Psoas muscle (tissue), 8 donors: Measurements from ENCODE around the gene SEMA3C. TPM values are rescaled to one million over a fixed set of nuclear protein-coding genes. Genes with fewer than 3 reads are reported as not detected.
A peak's percentile ranks its signal among the peaks of the same experiment; 100 is the strongest.

ENCODE experiments used
- ATAC-seq, 4 donors: fragments of 200-7000 bp; cut with Tn5 transposase; one replicate each; pipeline ENCODE4 v1.9.1; 2020; ENCODE audit warnings: moderate library complexity in 3 of 4, mild to moderate bottlenecking in 2 of 4
- DNase-seq, 2 donors: peaks; one replicate each; pipeline ENCODE4 v3.0.0-alpha.2; 2020
- H3K27ac ChIP-seq: fragments of 200-600 bp; one replicate; pipeline ENCODE4 v1.8.0; 2022
- H3K27me3 ChIP-seq, 3 donors: fragments of 200-600 bp in 1 of 3; one replicate each; pipeline versions ENCODE4 v1.6.1 to v1.8.0; 2013 to 2022; ENCODE audit warnings: low read length in 2 of 3, mild to moderate bottlenecking in 2 of 3, moderate library complexity in 1 of 3; ENCODE audit not compliant: insufficient read depth in 3 of 3
- H3K36me3 ChIP-seq, 2 donors: fragments of 200-600 bp in 1 of 2; one replicate each; pipeline versions ENCODE4 v1.6.1 to v1.8.0; 2013 to 2022; ENCODE audit warnings: low read depth in 1 of 2, mild to moderate bottlenecking in 1 of 2, moderate library complexity in 1 of 2; ENCODE audit not compliant: insufficient read depth in 1 of 2
- H3K4me1 ChIP-seq: fragments of 200-600 bp; one replicate; pipeline ENCODE4 v1.8.0; 2022
- H3K4me3 ChIP-seq: fragments of 200-600 bp; one replicate; pipeline ENCODE4 v1.8.0; 2022; ENCODE audit warnings: mild to moderate bottlenecking
- H3K9me3 ChIP-seq: fragments of 200-600 bp; one replicate; pipeline ENCODE4 v1.8.0; 2022
- WGBS, 3 donors: extraction: QIAGEN DNeasy Blood & Tissue Kit; methylation state at CpG; one replicate each; pipeline versions ENCODE4 v1.1.6 to v1.1.7; 2013; 5-methylcytosine and 5-hydroxymethylcytosine counted together
- intact Hi-C, 2 donors: fragments of 100-400 bp; cut with DNase I; formaldehyde crosslinking; loops; one replicate each; pipeline versions ENCODE4 v1.11.0 to v1.14.2; 2022
- polyA plus RNA-seq, 3 donors: library from polyadenylated mRNA; stranded (reverse); fragments of 200-250 nt; gene quantifications; one replicate each; pipeline ENCODE4 v1.2.3, GENCODE V29; 2013
- total RNA-seq, 4 donors: library from RNA; stranded (reverse); fragmentation: NEBNext Ultra II Directional in 2 of 4; extraction: Animal tissue kit (Norgen Biotek cat#: 25700) in 2 of 4; gene quantifications; one replicate each; pipeline versions ENCODE4 v1.2.1 to v1.2.4, GENCODE V29; 2021 to 2023
- TF ChIP-seq, protein P1 (sequence below): fragments of 200-600 bp; IDR thresholded peaks from one replicate; pipeline ENCODE4 v1.8.0; 2022; ENCODE audit warnings: antibody characterized with exemption
- donor health status: healthy with polysubstance abuse.
- donor health status: DM: no; HTN: no; CAD: no; lungs with moderate emphysema.
- donor health status: Bipolar disorder and iron deficiency.
- donor health status: healthy.
- donor health status: DM: yes; HTN: yes; CAD: no.
- donor health status: DM: no; HTN: no; CAD: no.
- donor health status: DM: no; HTN: no; CAD: no.
- donor health status: DM: yes; HTN: yes; CAD: no.

The SEMA3C gene
- total and polyA plus RNA-seq, 7 donors = 6.6 to 63.1 (median 18.3) TPM

DNA sequence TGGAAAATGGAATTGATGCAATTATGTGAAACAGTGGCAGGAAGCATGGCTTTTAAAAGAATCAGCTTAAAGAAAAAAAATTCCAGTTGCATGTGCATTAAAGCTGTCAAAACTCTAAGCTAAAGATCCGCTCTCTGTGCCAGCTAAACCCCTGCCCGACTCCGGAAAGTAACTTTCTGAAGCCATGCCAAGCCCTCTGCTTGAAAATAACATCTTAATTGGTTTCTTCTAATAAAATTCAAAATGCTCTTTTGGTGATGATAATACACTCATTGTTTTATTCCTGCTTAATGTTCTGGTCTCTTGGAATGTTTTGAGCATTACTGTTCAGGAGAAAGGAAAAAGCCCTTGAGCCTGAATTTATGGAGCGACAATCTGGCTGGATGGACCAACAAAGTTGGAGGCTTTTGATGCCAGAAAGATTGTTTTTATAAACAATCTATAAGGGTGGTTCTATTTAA, 11.7 kb downstream of the SEMA3C start:
- TF ChIP-seq, protein P1, sequence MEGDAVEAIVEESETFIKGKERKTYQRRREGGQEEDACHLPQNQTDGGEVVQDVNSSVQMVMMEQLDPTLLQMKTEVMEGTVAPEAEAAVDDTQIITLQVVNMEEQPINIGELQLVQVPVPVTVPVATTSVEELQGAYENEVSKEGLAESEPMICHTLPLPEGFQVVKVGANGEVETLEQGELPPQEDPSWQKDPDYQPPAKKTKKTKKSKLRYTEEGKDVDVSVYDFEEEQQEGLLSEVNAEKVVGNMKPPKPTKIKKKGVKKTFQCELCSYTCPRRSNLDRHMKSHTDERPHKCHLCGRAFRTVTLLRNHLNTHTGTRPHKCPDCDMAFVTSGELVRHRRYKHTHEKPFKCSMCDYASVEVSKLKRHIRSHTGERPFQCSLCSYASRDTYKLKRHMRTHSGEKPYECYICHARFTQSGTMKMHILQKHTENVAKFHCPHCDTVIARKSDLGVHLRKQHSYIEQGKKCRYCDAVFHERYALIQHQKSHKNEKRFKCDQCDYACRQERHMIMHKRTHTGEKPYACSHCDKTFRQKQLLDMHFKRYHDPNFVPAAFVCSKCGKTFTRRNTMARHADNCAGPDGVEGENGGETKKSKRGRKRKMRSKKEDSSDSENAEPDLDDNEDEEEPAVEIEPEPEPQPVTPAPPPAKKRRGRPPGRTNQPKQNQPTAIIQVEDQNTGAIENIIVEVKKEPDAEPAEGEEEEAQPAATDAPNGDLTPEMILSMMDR = no peak
- ATAC-seq = no peak
- Histone ChIP-seq H3K4me3 (no peak overlapping the region), H3K27ac (peak overlapping the region; percentile 81), H3K36me3 (no peaks in the 10 kb centered on the region), H3K9me3 (no peaks in the 10 kb centered on the region), H3K27me3 (no peaks in the 10 kb centered on the region), H3K4me1 (peaks cover 37% of the 10 kb centered on the region)
- intact Hi-C loops = no loop called here
- DNase-seq = no peak
- 56 to 61% (median 58%) methylated on average over 4 of the region's 4 CpGs for WGBS, 3 donors

DNA sequence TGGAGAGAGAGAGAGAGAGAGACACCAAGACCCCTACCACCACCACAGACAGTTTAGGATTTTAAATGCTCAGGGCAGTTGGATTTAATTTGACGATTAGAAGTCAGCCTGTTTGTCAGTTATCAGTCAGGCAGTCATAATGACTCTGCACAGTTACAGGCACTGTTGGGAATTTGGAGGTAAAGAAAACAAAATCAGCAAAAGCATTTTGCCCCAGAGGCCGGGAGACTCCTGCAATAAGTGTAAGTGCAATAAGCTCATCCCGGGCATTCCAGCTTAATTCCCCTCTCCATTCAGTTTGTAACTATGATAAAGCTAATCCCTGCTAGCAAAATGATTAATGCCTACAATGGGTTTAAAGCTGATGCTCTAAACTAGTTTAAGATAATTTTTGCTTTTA, 13.5 kb downstream of the SEMA3C start:
- TF ChIP-seq, protein P1 = no peak
- no peak for ATAC-seq
- H3K36me3 ChIP-seq = no peaks in the 10 kb centered on the region
- H3K4me1 ChIP-seq = peaks cover 44% of the 10 kb centered on the region
- no peak overlapping the region for H3K4me3 ChIP-seq
- H3K27ac ChIP-seq = no peak overlapping the region
- H3K27me3 ChIP-seq = no peaks in the 10 kb centered on the region
- H3K9me3 ChIP-seq = no peaks in the 10 kb centered on the region
- WGBS, 3 donors = 55 to 72% (median 68%) methylated on average over 3 of the region's 3 CpGs
- DNase-seq = no peak
- intact Hi-C loops = no loop called here

DNA sequence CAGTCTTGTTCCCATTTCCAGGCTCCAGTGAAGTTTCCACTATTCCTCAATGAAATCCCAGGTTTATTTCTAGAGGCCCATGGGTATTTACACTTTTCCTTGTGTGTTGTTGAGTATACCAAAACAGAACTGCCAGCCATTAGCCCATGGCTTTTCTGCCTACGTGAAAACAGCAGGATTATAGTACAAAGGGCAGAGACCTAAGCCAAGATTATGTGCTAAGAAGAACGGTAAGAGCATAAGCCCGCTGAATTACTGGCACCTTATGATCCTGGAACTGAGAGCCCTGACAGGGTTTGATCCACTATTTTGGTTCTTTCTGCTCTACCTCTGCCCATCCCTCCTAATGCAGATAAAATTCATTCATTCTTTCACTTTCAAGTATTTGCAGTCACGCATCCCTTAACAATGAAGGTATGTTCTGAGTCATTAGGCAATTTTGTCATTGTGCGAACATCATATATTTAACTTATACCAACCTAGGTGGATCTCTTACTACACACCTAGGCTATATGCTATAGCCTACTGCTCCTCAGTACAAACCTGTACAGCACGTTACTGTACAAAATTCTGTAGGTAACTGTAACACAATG, 16.0 kb downstream of the SEMA3C start:
- Histone ChIP-seq H3K27me3 (no peaks in the 10 kb centered on the region), H3K36me3 (no peaks in the 10 kb centered on the region), H3K9me3 (no peaks in the 10 kb centered on the region), H3K27ac (no peak overlapping the region), H3K4me3 (no peak overlapping the region), H3K4me1 (peaks cover 30% of the 10 kb centered on the region)
- TF ChIP-seq, protein P1 = no peak
- WGBS, 3 donors = 65 to 83% (median 72%) methylated on average over 6 of the region's 6 CpGs
- ATAC-seq (no peak), DNase-seq (no peak)
- intact Hi-C loops = no loop called here

DNA sequence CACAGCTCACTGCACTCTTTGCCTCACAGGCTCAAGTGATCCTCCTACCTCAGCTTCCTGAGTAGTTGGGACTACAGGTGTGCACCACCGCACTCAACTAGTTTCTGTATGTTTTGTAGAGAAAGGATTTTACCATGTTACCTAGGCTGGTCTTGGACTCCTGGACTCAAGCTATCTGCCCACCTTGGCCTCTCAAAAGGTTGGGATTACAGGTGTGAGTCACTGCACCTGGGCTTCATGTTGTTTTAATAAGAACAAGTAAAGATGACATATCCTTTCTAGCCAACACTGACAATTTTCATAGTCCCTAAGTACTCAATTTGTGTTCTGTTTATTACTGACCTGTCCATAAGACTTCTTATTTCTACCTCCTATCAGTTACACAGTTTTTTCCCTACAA, 16.8 kb downstream of the SEMA3C start:
- TF ChIP-seq, protein P1 = no peak
- intact Hi-C loops = no loop called here
- Histone ChIP-seq H3K36me3 (no peaks in the 10 kb centered on the region), H3K4me1 (peaks cover 30% of the 10 kb centered on the region), H3K4me3 (no peak overlapping the region), H3K27ac (peak overlapping the region; percentile 44), H3K9me3 (no peaks in the 10 kb centered on the region), H3K27me3 (no peaks in the 10 kb centered on the region)
- DNase-seq (no peak), ATAC-seq (no peak)
- 95 to 100% (median 96%) methylated on average over 1 of the region's 1 CpG for WGBS, 3 donors
